Endodermal cell (in vitro differentiated cells): ENCODE results near the gene RPH3AL. TPM values are rescaled to one million over a fixed set of nuclear protein-coding genes. Genes with fewer than 3 reads are reported as not detected.
A peak's percentile ranks its signal among the peaks of the same experiment; 100 is the strongest.

Source experiments
- DNase-seq: peaks from one replicate; pipeline ENCODE4 v3.0.0-alpha.2; 2017
- H3K27ac ChIP-seq: 2 replicates; pipeline ENCODE4 v1.5.1; 2013; ENCODE audit warnings: mild to moderate bottlenecking, low read depth, low read length, moderate library complexity
- H3K27me3 ChIP-seq: 2 replicates; pipeline ENCODE4 v1.6.1; 2013; ENCODE audit warnings: mild to moderate bottlenecking, low read length, moderate library complexity; ENCODE audit not compliant: insufficient read depth, control insufficient read depth, poor library complexity, severe bottlenecking
- H3K36me3 ChIP-seq: 2 replicates; pipeline ENCODE4 v1.7.0; 2013; ENCODE audit warnings: mild to moderate bottlenecking, low read length, moderate library complexity; ENCODE audit not compliant: control insufficient read depth, insufficient read depth
- H3K4me1 ChIP-seq: one replicate; pipeline ENCODE4 v1.7.0; 2013; ENCODE audit warnings: low read length; ENCODE audit not compliant: control insufficient read depth, insufficient read depth
- H3K4me3 ChIP-seq: 2 replicates; pipeline ENCODE4 v1.5.1; 2013; ENCODE audit warnings: mild to moderate bottlenecking, low read length, moderate library complexity
- H3K9ac ChIP-seq: 2 replicates; pipeline ENCODE4 v1.6.1; 2013; ENCODE audit warnings: mild to moderate bottlenecking, low read length, moderate library complexity; ENCODE audit not compliant: poor library complexity, severe bottlenecking; ENCODE audit errors: extremely low read depth
- H3K9me3 ChIP-seq: 2 replicates; pipeline ENCODE4 v1.6.1; 2013; ENCODE audit warnings: mild to moderate bottlenecking, low read length, moderate library complexity; ENCODE audit not compliant: control insufficient read depth
- H3K27ac Mint-ChIP-seq: 2 replicates; pipeline ENCODE4 v1.8.0; 2020; ENCODE audit warnings: mixed read lengths
- H3K27me3 Mint-ChIP-seq: 2 replicates; pipeline ENCODE4 v1.8.0; 2021; ENCODE audit warnings: mild to moderate bottlenecking, mixed read lengths; ENCODE audit not compliant: insufficient read depth
- H3K36me3 Mint-ChIP-seq: 2 replicates; pipeline ENCODE4 v1.8.0; 2020; ENCODE audit warnings: low read depth, mixed read lengths
- H3K4me1 Mint-ChIP-seq: 2 replicates; pipeline ENCODE4 v1.8.0; 2020; ENCODE audit warnings: mixed read lengths
- H3K4me3 Mint-ChIP-seq: 2 replicates; pipeline ENCODE4 v1.8.0; 2020; ENCODE audit warnings: mild to moderate bottlenecking, moderate library complexity, mixed read lengths
- H3K9me3 Mint-ChIP-seq: 2 replicates; pipeline ENCODE4 v1.8.0; 2020; ENCODE audit warnings: mild to moderate bottlenecking, mixed read lengths
- CTCF ChIP-seq: fragments of 200-600 bp; sonication (generic); conservative IDR thresholded peaks from 2 replicates; pipeline ENCODE4 v1.5.0; 2021; ENCODE audit warnings: antibody characterized with exemption, mild to moderate bottlenecking
- WGBS, 2 experiments: methylation state at CpG; one replicate each; pipeline versions ENCODE4 v1.1.5 to v1.1.7; 2013; ENCODE audit warnings: missing lambda C conversion rate in 2 of 2, mixed read lengths in 1 of 2; ENCODE audit not compliant: insufficient coverage in 1 of 2, insufficient read length in 1 of 2; 5-methylcytosine and 5-hydroxymethylcytosine counted together
- total RNA-seq, 2 donors: library from RNA; stranded (reverse); fragmentation: NEBNext Ultra II Directional in 1 of 2; extraction: Animal tissue kit (Norgen Biotek cat#: 25700) in 1 of 2; gene quantifications; 2 replicates in 1 of 2; 3 replicates in 1 of 2; pipeline ENCODE4 v1.2.1, GENCODE V29; 2021

The RPH3AL gene
- total RNA-seq, 2 donors from 2014 or later, result 14.7 to 16.9 TPM

- Histone ChIP-seq H3K27me3 (no peaks in the 10 kb centered on the region), H3K4me1 (no peaks in the 10 kb centered on the region), H3K27ac (no peak overlapping the region), H3K9me3 (no peaks in the 10 kb centered on the region), H3K4me3 (no peak overlapping the region), H3K36me3 (no peaks in the 10 kb centered on the region), H3K9ac (no peak overlapping the region)
- TF ChIP-seq CTCF, result no peak
- H3K36me3 Mint-ChIP-seq, result peaks cover 30% of the 10 kb centered on the region
- H3K9me3 Mint-ChIP-seq, result peaks cover 19% of the 10 kb centered on the region
- 87 to 94% methylated on average over 5 to 8 of the region's 8 CpGs for WGBS, 2 experiments
- peaks cover 24% of the 10 kb centered on the region for H3K27me3 Mint-ChIP-seq
- no peak overlapping the region for H3K4me3 Mint-ChIP-seq
- H3K4me1 Mint-ChIP-seq, result peaks cover 18% of the 10 kb centered on the region
- DNase-seq, result no peak
- no peak overlapping the region for H3K27ac Mint-ChIP-seq
Measured at GRCh38 chr17:261635-262034, 91.0 kb downstream of the RPH3AL start.

- no peak overlapping the region for H3K4me3 Mint-ChIP-seq
- H3K27me3 ChIP-seq, result no peaks in the 10 kb centered on the region
- DNase-seq, result no peak
- no peak overlapping the region for H3K4me3 ChIP-seq
- H3K4me1 ChIP-seq, result no peaks in the 10 kb centered on the region
- WGBS, 2 experiments, result 72 to 73% methylated on average over 2 to 4 of the region's 4 CpGs
- H3K27ac Mint-ChIP-seq, result no peak overlapping the region
- H3K9ac ChIP-seq, result no peak overlapping the region
- no peak for TF ChIP-seq CTCF
- H3K27ac ChIP-seq, result no peak overlapping the region
- peaks cover 24% of the 10 kb centered on the region for H3K27me3 Mint-ChIP-seq
- H3K9me3 ChIP-seq, result no peaks in the 10 kb centered on the region
- H3K9me3 Mint-ChIP-seq, result peaks cover 19% of the 10 kb centered on the region
- H3K4me1 Mint-ChIP-seq, result peaks cover 18% of the 10 kb centered on the region
- H3K36me3 ChIP-seq, result no peaks in the 10 kb centered on the region
- peaks cover 30% of the 10 kb centered on the region for H3K36me3 Mint-ChIP-seq
Measured at GRCh38 chr17:260944-261343, 91.7 kb downstream of the RPH3AL start.

- H3K36me3 ChIP-seq, result no peaks in the 10 kb centered on the region
- H3K27ac Mint-ChIP-seq, result no peak overlapping the region
- peaks cover 19% of the 10 kb centered on the region for H3K9me3 Mint-ChIP-seq
- H3K4me1 Mint-ChIP-seq, result peaks cover 18% of the 10 kb centered on the region
- no peak overlapping the region for H3K9ac ChIP-seq
- H3K4me3 Mint-ChIP-seq, result peak overlapping the region; percentile 10
- no peaks in the 10 kb centered on the region for H3K4me1 ChIP-seq
- H3K36me3 Mint-ChIP-seq, result peaks cover 30% of the 10 kb centered on the region
- H3K27me3 Mint-ChIP-seq, result peaks cover 24% of the 10 kb centered on the region
- no peak overlapping the region for H3K4me3 ChIP-seq
- H3K27me3 ChIP-seq, result no peaks in the 10 kb centered on the region
- DNase-seq, result peak; percentile 85
- no peak for TF ChIP-seq CTCF
- no peak overlapping the region for H3K27ac ChIP-seq
- no peaks in the 10 kb centered on the region for H3K9me3 ChIP-seq
- WGBS, 2 experiments, result 63 to 67% methylated on average over 5 to 15 of the region's 15 CpGs
Measured at GRCh38 chr17:260031-260791, 92.4 kb downstream of the RPH3AL start.
